COLO668 (cell line): ENCODE data around the gene ITIH1.

Experiments used
- DNase-seq: peaks from one replicate; lab custom pipeline; 2025; ENCODE audit not compliant: unreplicated experiment; lab: John Stamatoyannopoulos, UW

ITIH1 gene

DNA sequence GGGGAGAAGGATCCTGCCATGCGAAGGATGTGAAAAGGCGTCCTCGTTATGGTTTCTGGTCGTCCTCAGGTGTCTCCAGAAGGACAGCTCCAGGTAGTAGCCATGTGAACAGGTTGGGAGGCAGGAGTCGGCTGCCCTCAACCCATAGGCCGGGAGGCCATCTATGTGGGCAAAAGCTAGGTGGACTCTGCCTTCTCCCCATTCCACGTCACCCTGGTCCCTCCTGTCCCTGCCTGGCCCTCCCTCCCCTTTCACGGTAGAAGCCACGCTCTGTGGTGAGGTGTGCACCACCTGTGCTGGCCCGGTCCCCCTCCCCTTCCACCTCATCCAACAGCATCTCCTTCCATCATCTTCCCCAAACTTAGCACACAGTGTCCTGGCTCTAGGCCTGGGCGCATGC is 33.5 kb downstream of the ITIH1 start:
- no peak for DNase-seq

GRCh38 chr3:52811452-52812011 is 34.1 kb downstream of the ITIH1 start:
- DNase-seq = no peak

DNA sequence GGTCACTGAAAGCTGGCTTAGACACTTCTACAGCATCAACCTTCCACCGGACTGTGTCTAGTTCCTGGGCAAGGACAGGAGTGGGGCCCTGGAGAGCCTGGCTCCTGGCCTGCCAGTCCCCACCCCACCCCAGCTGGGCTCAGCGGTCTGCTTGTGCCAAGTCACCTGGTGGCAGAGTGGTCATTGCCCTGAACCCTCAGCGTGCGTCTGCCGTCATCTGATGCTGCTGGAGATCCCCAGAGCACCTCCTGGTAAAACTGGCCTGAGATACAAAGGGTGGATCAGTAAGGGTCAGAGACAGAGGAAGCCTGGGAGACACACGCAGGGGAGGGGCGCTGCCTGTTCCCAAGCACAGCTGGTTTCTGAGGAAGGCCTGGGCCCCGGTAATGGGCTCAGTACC is 36.4 kb downstream of the ITIH1 start:
- no peak for DNase-seq

DNA sequence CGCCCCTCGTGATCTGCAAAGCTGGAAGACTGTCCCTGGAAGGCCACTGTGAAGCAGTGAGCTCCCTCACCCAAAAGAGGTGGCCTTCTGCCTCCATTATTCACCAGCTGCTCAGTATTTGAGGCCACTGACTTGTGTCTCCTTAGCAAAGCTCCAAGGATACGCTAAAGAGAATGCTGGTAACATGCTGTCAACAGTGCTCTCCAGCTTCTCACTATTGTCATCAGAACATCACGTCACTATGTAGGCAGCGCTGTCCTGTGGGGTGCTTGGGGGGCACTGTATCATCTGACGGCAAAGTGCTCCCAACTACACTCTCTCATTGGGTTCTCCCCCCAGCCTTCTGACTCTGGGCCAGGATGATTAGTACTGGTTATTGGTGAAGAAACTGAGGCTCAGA is 38.8 kb downstream of the ITIH1 start:
- DNase-seq = no peak

DNA sequence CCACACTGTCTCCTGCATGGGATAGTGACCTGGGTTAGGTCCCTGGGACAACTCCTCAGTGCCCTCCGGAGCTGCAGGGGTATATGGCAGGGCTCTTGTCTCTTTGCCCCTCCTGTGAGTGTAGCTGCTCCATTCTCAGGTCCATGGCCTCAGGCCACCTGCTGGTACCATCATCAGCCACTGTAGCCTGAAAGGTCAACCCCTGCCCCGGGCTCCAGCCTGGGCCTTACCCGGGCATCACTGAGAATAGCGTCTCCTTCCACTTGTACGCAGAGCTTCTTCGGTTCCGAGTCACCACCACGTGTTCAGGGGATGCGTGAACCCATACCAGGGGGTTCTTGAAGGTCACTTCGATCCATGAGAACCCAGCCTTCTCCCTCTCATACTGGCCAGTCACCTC is 39.3 kb downstream of the ITIH1 start:
- DNase-seq = no peak

DNA sequence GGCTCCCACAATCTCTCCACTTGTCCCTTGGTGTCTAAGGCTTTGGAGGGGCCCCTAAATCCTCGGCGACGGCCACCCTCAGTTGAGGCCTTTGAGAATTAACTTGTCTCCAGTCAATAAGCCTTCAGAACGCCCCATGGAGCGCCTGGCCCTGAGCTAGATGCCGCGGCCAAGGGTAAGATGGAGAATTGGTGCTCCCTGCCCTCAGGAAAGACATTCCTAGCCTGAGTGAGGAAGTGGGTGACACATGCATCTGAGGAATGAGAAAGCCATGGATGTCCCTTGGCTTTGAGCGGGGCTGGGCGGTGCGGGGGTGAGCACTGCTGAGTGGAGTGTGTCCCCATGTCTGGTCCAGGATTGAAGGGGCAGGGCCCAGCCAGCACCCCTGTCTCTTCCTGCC is 39.8 kb downstream of the ITIH1 start:
- no peak for DNase-seq

DNA sequence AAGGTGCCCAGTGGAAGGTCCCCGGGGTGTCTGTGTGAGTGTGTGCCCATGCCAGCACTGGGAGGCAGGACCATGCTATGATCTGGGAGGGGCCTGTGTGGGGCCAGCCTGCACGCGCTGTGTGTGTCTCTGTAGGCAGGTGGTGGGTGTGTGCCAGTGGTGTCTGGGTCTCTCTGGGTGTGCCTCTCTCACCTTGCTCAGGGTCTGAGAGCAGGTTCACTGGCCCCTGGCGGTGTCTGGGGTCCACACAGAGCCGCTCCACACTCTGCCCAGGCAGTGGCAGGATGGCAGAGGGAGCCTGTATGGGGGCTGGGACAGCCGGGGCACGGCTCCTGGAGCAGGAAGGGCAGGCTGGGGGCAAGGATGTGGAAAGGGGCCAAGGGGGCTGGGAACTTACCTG is 40.5 kb downstream of the ITIH1 start:
- no peak for DNase-seq

- DNase-seq = no peak
Measured at GRCh38 chr3:52819936-52820335, 42.5 kb downstream of the ITIH1 start.

- peak; percentile 20 for DNase-seq
Measured at GRCh38 chr3:52820736-52821135, 43.3 kb downstream of the ITIH1 start.

GRCh38 chr3:52822363-52822762 is 45.0 kb downstream of the ITIH1 start:
- no peak for DNase-seq

DNA sequence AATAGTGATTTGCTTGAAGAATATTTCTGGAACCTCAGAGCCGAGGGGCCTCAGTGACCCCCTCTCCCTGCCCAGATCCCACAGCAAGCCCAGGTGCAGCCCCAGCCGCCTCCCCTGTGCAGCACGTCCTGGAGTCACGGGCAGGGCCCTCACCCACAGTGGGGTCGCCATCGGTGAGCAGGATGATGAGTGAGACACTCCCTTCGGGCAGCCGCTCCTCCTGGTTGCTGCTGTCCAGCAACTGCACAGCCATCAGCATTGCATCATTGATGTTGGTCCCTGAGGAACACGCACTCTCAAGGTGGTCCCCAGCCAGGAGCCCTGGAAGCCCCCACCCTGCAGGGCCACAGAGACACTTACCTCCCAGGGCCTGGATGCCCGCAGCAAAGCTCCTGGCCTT is 46.6 kb downstream of the ITIH1 start:
- DNase-seq = no peak

- DNase-seq = peak; percentile 13
Measured at GRCh38 chr3:52827441-52827840, 50.0 kb downstream of the ITIH1 start.

DNA sequence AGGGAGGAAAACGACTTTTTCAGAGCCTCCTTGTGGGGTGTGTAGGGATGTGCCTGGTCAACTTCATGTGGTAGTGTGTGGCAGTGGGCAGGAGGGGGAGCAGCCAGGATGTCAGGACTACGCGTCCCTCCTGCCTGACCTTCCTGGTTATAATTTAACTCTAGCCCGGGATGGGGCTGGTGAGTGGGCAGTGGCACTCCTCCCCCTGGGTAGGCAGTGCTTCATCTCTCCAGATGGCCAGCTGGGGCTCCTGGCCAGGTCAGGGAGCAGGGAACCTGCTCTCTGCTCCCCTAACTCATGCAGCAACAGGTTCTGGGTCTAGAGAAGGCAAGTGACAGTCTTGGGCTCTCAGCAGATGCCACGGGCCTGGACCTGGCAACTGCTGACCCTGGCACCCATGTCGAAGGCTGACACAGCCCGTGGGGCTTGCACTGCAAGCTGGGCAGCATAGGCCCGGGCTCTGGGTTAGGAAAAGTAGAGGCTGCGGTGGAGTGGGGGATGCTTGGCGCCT is 50.5 kb downstream of the ITIH1 start:
- DNase-seq = peak; percentile 16

DNA sequence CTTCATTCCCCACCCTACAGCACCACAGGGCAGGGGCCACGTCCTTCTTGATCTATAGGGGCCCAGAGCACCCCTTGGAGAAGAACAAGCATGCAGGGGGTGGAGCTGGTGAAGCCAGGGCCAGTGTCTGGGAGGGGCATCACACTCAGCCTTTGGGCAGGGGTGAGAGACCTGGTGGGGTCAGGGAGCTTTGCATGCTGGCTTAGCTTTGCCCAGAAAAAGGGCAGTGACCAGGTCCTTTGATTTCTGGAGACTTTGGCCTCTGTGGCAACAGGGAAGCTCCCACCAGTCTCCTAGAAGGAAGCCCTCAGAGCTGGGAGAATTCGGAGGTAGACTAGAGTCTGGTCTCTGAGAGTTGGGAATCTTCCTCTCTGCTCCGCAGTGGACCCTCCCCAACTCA is 52.1 kb downstream of the ITIH1 start:
- DNase-seq = no peak

DNA sequence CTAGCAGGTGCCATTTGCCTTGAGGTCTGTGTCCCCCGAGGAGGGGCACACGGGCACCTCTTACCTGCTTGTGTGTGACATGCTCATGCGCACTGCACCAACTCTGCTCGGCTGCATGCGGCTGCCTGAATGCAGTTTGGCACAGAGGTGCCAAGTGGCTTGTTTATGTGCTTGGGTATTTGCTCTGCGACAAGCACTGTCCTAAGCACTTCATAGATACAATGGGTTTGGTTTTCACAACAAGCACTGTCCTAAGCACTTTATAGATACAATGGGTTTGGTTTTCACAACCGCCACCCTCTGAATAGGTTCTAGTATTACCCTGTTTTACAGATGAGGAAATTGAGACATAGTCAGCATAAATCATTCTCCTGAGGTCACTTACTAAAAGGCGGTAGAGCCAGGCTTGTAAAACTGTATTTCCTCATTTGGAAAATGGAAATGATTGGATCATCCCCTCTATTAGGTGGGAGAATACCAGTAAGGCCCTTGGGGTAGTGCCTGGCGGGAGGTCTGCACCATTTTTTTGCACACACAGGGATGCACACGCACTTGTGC is 52.6 kb downstream of the ITIH1 start:
- peak; percentile 55 for DNase-seq

DNA sequence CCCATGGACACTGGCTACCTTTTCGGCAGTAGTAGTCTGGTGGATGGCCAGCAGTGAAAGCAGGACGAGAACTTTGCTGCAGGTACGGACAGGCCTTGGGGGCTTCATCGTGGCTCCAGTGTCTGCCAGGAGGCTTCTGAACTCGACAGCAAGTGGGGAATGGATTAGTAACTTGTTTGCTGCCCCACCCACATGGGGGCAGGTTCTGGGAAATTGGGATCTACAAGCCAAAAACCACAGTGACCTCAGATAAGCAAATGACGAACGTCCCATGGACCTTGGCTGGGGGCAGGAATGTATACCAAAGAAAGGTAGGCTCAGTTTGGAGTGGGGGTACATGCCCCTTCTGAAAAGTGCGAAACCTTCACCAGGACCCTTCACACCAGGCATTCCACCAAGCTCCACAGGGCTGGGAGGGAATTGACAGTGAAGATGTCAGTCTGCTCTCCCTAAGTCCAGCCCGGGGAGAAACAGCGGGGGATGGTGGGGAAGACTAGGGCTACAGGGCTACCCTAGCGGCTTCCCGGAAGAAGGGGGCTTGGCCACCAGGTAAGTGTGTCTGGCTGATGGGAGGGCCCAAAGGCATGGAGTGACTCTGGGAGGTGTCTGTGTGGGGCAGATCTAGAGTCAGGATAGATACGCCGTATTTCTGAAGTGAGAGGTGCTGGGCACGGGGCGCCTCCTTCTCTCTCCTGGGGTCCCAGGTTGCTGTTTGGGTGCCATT is 53.3 kb downstream of the ITIH1 start, which contains the start of gene ITIH4:
Gene ITIH4 (minus strand): TSS at position 138 of the 724 bp plus-strand sequence. CDS start 30 bp downstream, at position 108.
- DNase-seq = peak; percentile 3

DNA sequence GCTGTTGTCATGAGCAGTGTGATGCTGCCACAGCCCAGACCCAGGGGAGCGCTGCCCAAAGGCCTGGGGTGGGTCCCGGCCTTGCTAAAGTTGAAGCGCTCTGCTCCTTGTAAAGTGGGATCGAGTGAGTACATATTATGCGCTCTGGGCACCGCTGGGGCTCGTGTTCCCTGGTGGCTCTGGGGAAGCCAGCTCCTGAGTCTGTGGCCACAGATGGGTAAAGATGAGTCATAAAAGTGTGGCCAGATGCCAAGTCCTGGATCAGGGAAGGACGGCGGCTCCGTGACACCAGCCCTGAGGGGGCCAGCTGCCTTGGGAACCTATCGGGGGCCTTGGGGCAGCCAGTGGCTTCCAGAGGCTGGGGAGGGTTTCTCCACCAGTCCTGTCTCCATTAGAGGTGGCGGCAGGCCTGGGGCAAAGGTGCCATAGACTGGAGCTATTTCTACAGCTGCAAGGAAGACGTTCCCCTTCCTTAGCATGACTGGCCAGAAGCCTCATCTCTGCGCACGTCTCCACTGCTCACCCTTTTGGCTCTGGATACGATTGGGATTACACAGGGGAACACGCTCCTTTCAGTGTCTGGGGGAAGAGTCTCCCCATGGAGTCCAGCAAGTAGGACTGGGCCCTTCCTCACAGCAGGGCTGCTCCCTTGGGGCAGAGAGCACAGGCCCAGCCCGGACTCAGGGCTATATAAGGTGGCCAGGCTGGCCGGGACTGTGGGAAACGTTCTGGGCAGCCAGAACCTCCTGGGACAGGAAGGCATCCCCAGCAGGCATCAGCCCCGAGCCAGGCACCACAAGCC is 54.3 kb downstream of the ITIH1 start:
- peak; percentile 83 for DNase-seq

GRCh38 chr3:52833202-52833601 is 55.8 kb downstream of the ITIH1 start:
- no peak for DNase-seq

DNA sequence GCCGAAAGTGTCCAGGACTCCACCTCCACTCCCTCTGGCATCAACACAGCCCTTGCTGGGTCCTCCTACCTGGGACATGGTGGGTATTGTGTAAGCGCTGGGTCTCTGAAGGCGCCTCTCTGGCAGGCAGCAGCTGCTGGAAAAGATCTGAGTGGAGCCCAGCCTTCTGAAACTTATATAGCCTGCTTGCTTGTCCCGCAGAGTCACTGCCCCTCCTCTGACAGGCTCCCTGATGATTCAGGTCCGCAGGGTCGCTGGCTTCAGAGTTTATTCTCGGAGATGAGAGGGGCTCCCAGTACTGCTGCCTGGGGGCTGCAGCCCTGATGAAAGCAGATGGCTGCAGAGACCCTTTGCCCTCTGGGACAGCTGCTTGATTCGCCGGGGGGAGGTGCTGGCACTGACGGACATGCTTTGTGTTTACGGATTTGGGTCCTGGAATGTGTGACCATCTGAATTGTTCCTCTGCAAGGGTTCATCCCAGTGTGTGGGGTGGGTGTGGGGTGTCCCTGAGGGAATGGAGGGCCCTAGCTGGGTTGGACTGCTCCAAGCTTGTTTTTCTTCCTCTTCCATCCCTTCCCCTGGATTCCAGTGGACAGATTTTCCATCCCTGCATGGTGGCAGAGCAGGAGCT is 57.6 kb downstream of the ITIH1 start, which contains the start of gene MUSTN1:
Gene MUSTN1 (minus strand): TSS at position 149 of the 631 bp plus-strand sequence. CDS start 71 bp downstream, at position 78.
- no peak for DNase-seq

GRCh38 chr3:52835766-52836470 is 58.5 kb downstream of the ITIH1 start:
- no peak for DNase-seq
